Left colon (tissue), 2 donors: Measurements from ENCODE around the gene SYNE3. TPM values are rescaled to one million over a fixed set of nuclear protein-coding genes. Genes with fewer than 3 reads are reported as not detected.

Source experiments
- ATAC-seq: fragments of 200-7000 bp; cut with Tn5 transposase; one replicate; pipeline ENCODE4 v1.9.1; 2020; ENCODE audit warnings: mild to moderate bottlenecking, moderate library complexity
- DNase-seq, 2 donors: peaks; one replicate each; pipeline ENCODE4 v3.0.0-alpha.2; 2020
- intact Hi-C, 2 donors: fragments of 100-400 bp; cut with DNase I in 1 of 2; cut with micrococcal nuclease in 1 of 2; formaldehyde crosslinking; loops; one replicate each; pipeline versions ENCODE4 v1.11.2 to v1.14.0; 2022; cut with DNase I, micrococcal nuclease
- total RNA-seq, 2 donors: library from RNA; stranded (reverse); fragmentation: NEBNext Ultra II Directional; extraction: Animal tissue kit (Norgen Biotek cat#: 25700); gene quantifications; one replicate each; pipeline ENCODE4 v1.2.1, GENCODE V29; 2021
- donor health status: DM: no; HTN: no; CAD: no.
- donor health status: DM: yes; HTN: yes; CAD: no.

SYNE3 gene
- total RNA-seq, 2 donors from 2014 or later = 11.6 to 12.1 TPM

DNA sequence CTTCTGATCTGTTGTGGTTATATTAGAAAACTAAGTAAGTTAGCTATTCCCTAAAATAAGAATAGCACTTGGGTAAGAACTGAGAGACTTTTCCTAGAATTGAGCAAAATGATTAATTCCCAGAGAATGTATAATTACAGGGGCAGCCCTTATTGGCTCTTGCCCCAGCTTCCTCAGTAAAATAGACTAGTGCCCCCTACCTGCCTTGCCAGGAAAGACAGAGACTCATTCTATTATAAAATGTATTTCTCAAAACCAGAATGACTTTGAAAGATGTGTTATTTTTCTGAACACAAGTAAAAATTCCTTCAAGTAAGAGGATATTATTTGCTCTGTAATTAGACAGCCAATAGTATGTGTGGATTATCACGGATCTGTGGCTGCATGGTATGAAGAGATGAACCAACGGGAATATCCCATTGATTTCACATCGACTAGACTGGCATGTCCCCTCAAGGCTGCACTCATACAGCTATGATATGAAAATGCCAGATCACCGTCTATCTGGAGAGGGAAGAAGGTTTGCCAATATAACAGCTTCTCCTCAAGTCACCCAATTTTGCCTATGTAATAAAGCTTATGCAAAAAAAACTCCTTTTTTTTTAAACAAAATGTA, 11.0 kb upstream of the SYNE3 start:
- ATAC-seq (no peak), DNase-seq (peak in 1 of 2 donors; percentile 71)
- intact Hi-C loops = loop anchor here (5.0 kb wide), 1 partner anchor 85 kb away; no protein-coding TSS in a partner anchor

DNA sequence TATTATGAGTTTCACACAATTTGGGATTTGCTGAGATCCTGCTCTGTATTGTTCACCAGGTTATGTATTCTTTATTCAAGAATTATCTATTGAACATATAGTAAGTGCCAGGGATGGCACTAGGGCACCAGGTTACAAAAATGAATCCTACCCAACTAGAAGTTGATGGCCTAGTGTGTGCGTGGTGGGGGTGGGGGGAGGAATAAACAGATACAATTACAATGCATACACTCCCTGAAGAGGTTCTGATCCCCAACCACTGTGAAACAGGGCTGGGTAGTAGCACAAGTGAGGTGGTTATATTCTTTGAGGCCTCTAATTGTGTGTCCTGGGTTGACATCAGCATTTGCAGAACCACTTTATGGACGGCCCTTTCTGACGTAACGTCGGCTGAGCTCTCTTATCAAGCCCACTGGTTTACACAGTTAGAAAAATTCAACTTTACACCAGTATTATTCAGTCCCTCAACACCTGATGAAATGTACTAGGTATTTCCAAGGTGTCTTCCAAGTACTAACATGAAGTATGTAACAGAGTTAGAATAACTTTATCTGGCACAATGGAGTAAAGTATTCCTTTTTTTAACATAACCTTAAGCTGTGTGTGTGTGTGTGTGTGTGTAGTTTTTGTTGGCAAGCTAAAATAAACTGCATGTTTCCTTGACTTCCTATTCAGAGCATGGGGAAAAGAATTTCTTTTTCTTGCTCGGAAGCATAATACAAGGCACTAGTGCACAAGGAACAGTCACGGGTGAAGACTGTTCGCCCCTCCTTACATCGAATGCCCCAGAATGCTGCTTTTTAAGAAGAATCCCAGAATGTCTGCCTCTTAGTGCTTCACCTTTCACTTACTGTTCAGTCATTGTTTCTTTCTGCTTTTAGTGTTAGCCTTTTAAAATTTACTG, 10.3 kb upstream of the SYNE3 start:
- no peak for ATAC-seq
- intact Hi-C loops = loop anchor here (5.0 kb wide), 1 partner anchor 84 kb away; no protein-coding TSS in a partner anchor
- no peak for DNase-seq

DNA sequence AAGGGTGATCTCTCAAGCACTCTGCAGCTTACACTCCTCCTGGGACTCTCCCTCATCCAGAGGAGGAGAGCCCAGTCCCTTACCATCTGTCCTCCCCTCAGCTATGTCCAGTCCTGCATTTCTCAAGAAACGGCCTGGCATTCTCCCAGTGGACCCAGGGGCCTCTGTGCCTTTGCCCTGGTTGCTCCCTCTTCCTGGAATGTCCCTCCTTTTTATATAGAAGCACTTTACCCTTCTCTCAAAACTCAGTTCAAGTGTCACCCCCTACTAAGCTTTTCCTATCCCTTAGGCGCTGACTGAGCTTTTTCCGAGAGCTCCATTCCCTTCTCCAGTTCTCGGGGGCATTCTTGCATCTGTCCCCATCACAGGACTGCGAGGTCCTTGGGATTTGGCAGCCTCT, 9.5 kb upstream of the SYNE3 start:
- DNase-seq = no peak
- no peak for ATAC-seq
- intact Hi-C loops = loop anchor here (5.0 kb wide), 1 partner anchor 84 kb away; no protein-coding TSS in a partner anchor

DNA sequence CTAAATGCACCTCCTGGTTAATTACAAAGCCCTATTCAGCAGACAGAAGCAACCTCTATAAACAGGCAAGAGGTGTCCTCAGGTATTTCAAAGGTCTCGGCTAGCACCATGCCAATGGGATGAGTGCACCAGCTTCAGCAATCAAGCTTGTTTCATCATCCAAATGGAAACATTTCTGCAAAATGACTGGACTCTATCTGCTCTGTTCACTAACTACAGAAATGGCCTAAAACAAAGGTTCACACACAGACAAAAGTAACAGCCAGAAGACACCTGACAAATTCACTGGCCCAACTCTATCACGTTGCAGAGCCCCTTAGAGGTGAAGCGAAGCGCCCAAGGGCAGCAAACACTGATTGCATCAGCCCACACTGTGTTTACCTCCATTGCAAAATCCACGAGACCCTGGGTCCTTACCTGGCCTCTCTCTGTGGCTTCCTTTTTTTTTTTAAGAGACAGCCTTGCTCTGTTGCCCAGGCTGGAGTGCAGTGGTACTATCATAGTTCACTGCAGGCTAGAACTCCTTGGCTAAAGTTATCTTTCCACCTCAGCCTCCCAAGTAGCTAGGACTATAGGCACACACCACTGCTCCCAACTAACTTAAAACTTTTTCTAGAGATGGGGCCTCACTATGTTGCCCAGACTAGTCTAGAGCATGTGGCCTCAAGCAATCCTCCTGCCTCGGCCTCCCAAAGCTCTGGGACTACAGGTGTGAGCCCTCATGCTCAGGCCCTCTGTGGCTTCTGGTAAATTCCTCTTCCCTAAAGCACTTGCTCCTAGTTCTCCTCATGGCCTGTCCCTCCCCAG, 8.5 kb upstream of the SYNE3 start:
- ATAC-seq (no peak), DNase-seq (no peak)
- intact Hi-C loops = loop anchor here (5.0 kb wide), 1 partner anchor 83 kb away; no protein-coding TSS in a partner anchor

DNA sequence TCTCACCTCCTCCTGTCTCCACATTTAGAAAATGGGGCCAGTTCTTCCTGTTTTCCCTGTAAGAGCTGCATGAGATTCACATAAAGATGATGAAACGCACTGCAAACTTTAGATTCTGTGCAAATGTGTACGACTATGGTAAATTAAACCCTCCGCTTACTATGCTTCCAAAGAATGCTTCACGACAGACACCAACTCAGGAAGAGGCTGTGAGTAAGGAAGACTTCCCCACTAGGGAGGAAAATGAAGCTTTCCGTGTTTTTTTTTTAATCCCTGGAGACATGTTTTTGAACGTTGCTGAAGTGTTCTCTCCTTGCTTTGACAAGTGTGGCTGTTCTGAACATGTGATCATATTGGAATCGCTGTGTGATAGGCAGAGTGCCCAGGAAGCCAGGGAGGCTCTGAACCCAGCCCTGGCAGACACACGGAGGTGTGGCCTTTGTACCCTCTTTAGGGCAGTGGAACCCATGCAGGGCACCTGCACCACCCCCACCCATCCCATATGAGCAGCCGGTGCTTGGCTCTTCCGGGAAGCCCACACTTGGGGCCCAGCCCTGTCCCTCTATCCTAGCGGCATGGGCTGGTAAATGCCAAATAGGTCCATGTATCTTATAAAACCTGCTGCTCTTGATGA, 7.5 kb upstream of the SYNE3 start:
- intact Hi-C loops = no loop called here
- DNase-seq = peak; percentile 81 to 91
- ATAC-seq = peak; percentile 96

DNA sequence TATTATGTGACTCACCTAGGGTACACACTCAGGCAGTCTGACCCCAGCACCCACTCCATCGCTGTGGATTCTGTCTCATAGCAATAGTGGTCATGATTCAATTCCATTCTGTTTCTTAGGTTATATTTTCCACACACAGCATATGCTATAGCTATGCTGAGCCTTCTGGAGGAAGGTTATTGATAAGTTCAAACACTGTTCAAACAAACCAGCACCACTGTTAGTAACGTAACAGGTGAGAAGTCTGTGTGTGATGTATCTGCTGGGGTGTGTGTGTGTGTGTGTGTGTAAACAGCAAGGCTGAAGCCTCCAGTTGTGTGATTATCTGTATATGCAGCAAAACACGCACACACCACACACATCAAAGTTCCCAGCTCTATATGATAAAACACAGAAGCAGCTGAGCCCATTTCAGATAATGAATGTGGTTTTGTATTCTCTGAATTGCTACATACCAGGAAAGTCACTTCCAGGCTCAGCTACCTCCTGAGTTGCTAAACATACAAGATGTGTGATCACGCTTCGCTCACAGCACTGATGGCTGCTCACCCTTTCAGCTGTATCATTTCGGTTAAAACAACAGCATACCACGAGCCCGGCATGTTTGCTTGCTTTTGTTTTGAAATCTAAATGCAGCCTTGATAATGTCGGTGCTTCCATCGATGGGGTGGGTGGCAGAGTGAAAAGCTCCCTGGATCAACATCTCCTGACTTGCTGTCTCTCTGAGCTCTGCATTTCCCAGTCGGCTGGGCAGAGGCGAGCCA, 6.8 kb upstream of the SYNE3 start:
- DNase-seq = no peak
- ATAC-seq = peak; percentile 8
- intact Hi-C loops = no loop called here

DNA sequence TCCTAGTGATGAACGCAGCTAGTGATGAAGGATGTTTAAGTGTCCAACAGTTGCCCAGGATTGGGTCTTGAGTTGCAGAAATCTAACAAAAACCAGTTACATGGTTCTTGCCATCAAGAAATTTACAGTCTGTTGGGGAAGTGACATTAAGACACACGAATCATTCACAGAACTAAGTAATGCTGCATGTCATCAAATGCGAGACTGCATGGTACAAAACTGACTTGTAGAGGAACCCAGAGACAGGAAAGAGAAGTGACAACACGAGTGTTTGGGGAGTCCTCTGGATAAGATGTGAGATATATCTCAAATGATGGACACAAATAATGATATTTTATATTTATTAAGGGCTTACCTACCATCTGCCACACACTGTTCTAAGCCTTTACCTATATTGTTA, 6.1 kb upstream of the SYNE3 start:
- intact Hi-C loops = no loop called here
- ATAC-seq (no peak), DNase-seq (no peak)

DNA sequence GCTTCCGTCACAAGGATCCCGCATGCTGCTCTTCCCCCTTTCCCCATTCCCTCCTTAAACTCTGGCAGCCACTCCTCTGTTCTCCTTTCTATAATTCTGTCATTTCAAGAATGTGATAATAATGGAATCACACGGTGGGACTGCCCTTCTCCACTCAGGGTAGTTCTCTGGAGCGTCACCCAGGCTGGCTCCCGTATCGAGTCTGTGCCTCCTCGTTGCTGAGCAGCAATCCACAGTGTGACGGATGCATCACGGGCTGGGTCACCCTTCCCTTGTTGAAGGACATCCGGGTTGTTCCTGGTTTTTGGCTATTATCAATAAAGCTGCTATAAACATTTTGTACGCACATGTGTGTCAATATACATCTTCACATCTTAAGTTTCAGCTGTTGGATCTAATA, 5.7 kb upstream of the SYNE3 start:
- no peak for ATAC-seq
- intact Hi-C loops = no loop called here
- DNase-seq = no peak

DNA sequence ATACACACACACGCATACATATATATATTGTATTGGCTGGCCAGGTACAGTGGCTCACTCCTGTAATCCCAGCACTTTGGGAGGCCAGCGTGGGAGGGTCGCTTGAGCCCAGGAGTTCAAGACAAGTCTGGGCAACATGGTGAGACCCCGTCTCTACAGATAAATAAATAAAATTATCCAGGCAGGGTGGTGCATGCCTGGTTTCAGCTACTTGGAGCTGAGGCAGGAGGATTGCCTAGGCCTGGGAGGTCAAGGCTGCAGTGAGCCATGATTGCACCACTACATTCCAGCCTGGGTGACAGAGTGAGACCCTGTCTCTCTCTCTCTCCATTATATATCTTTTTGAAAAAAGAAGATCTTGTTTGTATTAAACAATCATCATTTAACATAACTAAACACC, 4.6 kb upstream of the SYNE3 start:
- intact Hi-C loops = no loop called here
- DNase-seq = no peak

DNA sequence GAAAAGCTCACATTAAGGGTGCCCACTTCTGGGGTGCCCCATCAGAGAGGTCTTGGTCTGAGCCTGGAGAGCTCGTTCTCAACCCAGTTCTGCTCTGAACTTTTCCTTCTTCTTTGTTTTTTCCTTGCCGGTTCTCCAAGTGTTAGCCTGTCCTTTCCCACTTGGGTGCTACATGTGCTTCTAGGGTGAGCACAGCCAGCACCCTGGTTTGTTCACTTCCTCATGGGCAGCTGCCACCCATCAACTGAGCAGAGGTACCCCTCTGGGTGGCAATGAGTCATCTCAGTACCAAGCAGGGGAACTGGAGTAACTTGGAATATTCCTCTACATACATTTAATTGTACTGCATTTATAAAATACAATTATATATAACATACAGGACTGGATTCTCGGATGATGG, 3.9 kb upstream of the SYNE3 start:
- ATAC-seq (no peak), DNase-seq (no peak)
- intact Hi-C loops = no loop called here

More for the DNA sequence above, 4.6 kb upstream of the SYNE3 start:
- ATAC-seq = no peak

DNA sequence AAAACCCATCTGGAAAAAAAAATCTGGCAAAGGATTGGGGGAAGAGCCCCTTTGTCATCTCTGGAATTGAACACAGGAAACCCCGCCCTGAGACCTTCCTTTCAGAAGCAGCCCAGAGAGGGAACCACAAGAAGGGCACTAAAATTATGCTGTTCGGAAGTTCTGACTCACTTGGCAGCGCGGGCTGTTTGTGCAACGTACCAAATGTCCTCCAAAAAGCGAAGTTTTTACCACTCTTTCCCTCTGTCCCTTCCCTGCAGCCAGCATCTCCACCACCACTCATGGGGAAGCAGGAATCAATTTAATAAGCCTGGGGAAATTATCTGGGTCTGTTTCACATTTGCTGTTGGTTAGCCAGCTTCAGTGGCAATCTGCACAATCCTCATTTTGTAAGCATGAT, 3.2 kb upstream of the SYNE3 start:
- intact Hi-C loops = no loop called here
- DNase-seq = peak in 1 of 2 donors; percentile 61
- no peak for ATAC-seq

DNA sequence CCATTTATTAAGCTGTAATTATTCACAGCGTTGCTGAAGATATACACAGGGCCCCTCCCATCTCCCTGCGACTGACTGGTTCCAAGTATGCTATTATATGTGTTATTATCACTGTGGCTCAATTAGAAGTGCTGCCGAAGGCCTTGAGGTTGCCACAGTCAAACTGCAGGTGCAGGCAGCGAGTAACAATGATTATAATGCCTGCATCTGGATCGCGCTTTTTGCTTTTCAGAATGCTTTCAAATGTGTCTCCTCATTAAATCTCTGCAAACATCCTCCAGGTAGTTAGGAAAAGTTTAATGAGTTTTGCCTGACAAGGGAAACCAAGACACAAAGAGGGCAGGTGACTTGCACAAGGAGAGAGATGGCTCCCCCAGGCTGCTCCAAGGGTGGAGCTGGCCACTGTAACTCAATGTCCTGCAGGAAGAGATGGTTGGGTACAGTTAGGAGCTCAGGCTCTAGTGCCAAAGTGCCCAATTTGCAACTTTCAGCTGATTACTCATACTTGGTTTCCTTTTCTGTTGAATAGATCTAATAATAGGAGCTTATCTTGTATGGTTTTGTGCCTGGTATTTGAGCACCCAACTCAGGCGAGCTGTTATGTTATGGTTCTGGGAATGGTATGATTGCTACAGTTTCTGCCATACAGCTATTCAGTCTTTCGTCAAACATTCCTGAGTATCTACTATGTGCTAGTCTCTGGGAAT, 1.7 kb upstream of the SYNE3 start:
- ATAC-seq = no peak
- no peak for DNase-seq
- intact Hi-C loops = no loop called here

DNA sequence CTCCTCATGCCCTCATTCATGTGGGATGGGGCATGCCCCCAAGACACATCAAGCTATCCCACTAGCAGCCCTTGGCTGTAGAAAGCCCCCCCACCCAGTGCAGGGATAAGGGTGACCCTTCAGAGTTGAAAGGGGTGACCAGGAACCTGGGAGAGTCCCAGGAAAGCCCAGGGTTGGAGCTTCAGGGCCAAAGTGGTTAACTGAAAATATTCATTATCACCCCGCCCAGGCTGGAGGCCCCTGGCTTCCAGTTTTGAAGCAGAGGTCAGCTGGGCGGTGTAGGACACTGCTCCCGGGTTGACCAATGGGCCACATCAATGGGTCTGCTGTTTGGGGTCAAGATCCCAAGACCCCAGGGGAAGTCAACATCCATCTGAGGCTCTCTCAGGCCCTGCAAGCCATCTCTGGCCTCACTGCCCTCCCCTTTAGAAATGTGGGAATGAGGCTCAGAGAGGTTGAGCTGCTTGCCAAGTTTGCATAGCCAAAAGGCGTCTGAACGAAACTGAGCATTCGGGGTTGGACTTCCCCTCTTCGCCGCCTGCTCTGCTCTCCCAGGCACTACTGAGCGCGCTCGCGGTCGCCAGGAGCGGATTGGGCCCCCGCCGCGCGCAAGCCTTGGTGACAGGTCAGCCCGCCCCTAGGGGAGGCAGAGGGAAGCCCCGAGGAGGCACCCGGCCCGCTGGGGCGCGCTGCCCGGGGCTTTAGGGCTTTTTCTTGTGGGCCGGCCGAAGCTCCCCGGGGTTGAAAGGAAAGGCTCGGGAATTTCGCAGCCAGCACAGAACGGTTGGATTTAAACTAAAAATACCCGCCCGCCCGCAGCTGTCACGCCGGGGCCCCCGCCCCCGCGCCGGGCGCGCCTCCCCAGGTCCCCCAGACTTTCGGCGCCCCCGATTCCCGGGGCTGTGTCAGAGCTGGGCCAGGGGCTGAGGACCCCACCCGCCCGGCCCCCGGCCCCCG, 576 bp downstream of the SYNE3 start:
- intact Hi-C loops = no loop called here
- ATAC-seq (peak; percentile 61), DNase-seq (peak; percentile 76 to 81)

DNA sequence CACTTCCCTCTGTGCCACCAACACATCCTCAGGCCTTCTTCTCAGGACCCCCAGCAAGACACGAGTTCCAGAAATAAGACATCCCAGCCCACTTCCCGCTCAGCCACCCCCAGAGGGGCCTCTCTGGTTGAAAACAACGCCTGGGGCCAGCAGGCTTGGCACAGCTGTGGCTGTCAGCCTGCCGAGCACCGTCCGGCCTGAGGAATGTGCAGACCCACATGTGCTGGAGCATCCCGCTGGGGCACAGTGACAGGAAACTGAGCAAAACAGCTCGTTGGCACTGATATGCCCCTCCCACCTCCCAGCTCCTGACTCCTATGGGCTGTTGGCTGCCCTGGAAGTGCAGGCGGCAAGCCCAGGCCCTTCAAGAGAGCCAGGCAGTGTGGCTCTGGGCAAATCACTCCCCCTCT, 1.4 kb downstream of the SYNE3 start:
- intact Hi-C loops = no loop called here
- ATAC-seq (no peak), DNase-seq (no peak)

DNA sequence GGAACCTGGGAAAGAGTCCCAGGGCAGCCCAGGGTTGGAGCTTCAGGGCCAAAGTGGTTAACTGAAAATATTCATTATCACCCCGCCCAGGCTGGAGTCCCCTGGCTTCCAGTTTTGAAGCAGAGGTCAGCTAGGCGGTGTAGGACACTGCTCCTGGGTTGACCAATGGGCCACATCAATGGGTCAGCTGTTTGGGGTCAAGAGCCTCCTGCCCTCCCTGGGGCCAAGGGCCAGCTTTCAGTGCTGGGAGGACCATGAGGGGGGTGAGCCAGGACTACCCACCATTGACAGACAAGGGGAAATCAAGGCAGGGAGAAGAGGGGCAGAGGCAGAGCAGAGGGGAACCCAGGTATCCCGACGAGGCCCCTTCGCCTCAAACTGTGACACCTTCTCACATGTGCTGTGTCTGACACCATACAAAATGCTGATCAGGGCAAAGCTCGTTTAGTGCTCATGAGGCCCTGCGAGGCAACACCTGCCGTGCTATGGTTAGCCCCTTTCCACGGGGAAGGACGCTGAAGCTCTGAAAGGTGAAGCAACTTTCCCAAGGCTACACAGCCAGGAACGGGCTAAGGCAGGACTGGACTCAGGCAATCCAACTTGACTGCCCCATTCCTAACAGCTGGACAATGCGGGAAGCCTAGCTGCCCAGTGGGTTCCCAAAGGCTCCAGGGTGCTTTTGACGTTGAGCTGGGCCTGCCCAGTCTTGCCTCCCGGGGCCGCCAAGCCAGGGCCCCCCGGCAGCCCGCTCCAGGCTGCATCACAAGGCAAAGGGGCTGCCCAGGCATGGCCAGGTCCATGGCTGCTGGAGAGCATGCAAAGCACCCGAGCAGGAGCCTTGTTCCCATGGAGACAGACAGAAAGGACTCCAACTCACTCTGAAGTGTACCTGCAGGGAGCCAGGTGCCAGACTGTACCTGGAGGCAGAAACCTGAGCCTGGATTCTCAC, 2.0 kb downstream of the SYNE3 start:
- ATAC-seq = no peak
- DNase-seq = no peak
- intact Hi-C loops = no loop called here
